ENCODE data around the gene ANHX.

ANHX gene

GRCh38 chr12:133202493-133203343, 33.0 kb downstream of the ANHX start:
- DNase-seq: no peak

- no peak for DNase-seq
These were observed 33.8 kb downstream of the ANHX start for GRCh38 chr12:133201888-133202287.

- no peak for DNase-seq
These were observed 42.8 kb downstream of the ANHX start for GRCh38 chr12:133192847-133193246.

- DNase-seq: no peak
These were observed 45.5 kb downstream of the ANHX start for GRCh38 chr12:133190176-133190575.

- peak; percentile 85 to 97 for DNase-seq
These were observed 54.3 kb downstream of the ANHX start, which contains the start of gene ZNF268 for GRCh38 chr12:133181238-133181959. Gene ZNF268 (plus strand): TSS chr12:133181495. CDS start chr12:133181998, 503 bp downstream.

- no peak for DNase-seq
These were observed 55.0 kb downstream of the ANHX start for GRCh38 chr12:133180669-133181068.

GRCh38 chr12:133174901-133175300, 60.8 kb downstream of the ANHX start:
- DNase-seq: no peak

- DNase-seq: no peak
These were observed 63.2 kb downstream of the ANHX start for GRCh38 chr12:133172491-133172890.

Data from NCI-H526 (cell line).